ENCODE data around the gene HAUS6. TPM values are rescaled to one million over a fixed set of nuclear protein-coding genes. Genes with fewer than 3 reads are reported as not detected.
A peak's percentile ranks its signal among the peaks of the same experiment; 100 is the strongest.
"Not testable (repeated sequence)": the region's sequence is repeated elsewhere in the genome, so short reads cannot be mapped to it uniquely, and the experiment has no call there.

Gene HAUS6, protein sequence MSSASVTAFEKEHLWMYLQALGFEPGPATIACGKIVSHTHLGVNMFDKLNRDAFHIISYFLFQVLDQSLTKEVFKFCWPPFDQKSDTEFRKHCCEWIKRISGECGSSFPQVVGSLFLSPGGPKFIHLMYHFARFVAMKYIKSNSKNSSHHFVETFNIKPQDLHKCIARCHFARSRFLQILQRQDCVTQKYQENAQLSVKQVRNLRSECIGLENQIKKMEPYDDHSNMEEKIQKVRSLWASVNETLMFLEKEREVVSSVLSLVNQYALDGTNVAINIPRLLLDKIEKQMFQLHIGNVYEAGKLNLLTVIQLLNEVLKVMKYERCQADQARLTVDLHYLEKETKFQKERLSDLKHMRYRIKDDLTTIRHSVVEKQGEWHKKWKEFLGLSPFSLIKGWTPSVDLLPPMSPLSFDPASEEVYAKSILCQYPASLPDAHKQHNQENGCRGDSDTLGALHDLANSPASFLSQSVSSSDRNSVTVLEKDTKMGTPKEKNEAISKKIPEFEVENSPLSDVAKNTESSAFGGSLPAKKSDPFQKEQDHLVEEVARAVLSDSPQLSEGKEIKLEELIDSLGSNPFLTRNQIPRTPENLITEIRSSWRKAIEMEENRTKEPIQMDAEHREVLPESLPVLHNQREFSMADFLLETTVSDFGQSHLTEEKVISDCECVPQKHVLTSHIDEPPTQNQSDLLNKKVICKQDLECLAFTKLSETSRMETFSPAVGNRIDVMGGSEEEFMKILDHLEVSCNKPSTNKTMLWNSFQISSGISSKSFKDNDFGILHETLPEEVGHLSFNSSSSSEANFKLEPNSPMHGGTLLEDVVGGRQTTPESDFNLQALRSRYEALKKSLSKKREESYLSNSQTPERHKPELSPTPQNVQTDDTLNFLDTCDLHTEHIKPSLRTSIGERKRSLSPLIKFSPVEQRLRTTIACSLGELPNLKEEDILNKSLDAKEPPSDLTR
- 36.1 TPM for polyA plus RNA-seq (2013, experiment 1 of 4)
- 39.3 TPM for polyA plus RNA-seq (2013, experiment 2 of 4)
- 29.5 TPM for polyA plus RNA-seq (2013, experiment 3 of 4)
- 30.2 TPM for polyA plus RNA-seq (2013, experiment 4 of 4)

- WGBS, 2 experiments: 10 to 11% methylated on average over 46 of the region's 46 CpGs
- H3K27ac ChIP-seq (ENCODE audit: insufficient read depth, low read depth, low read length, poor library complexity, severe bottlenecking): peak within 1 kb of the TSS; percentile 50
- H3K36me3 ChIP-seq (ENCODE audit: control insufficient read depth, insufficient read depth, low read length): no peaks in the 10 kb centered on the region
- peaks cover 4% of the 10 kb centered on the region for H3K4me1 ChIP-seq (ENCODE audit: control insufficient read depth, insufficient read depth, low read length)
- H3K4me3 ChIP-seq (ENCODE audit: insufficient read depth, low read depth, low read length): peak within 1 kb of the TSS; percentile 91
- H3K27me3 ChIP-seq (ENCODE audit: control insufficient read depth, insufficient read depth, low read length, poor library complexity, severe bottlenecking): no peaks in the 10 kb centered on the region
- no peaks in the 10 kb centered on the region for H3K9me3 ChIP-seq (ENCODE audit: control insufficient read depth, low read length)
Measured at GRCh38 chr9:19102631-19103345, at the start of gene HAUS6. Gene HAUS6 (minus strand): TSS chr9:19102904. CDS start chr9:19102651, 253 bp downstream.

DNA sequence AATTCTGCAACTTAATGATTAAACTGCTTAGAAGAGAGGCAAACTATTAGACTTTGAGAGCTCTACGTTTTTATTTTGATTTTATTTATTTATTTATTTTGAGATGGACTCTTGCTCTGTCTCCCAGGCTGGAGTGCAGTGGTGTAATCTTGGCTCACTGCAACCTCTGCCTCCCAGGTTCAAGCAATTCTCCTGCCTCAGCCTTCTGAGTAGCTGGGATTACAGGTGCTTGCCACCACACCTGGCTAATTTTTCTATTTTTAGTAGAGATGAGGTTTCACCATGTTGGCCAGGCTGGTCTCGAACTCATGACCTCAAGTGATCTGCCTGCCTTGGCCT is 49.4 kb upstream of the HAUS6 start:
- WGBS, 2 experiments: 87 to 94% methylated on average over 1 to 2 of the region's 2 CpGs
- not testable (repeated sequence) for H3K9me3 ChIP-seq (ENCODE audit: control insufficient read depth, low read length); H3K4me3 ChIP-seq (ENCODE audit: insufficient read depth, low read depth, low read length); H3K36me3 ChIP-seq (ENCODE audit: control insufficient read depth, insufficient read depth, low read length); H3K27ac ChIP-seq (ENCODE audit: insufficient read depth, low read depth, low read length, poor library complexity, severe bottlenecking); H3K27me3 ChIP-seq (ENCODE audit: control insufficient read depth, insufficient read depth, low read length, poor library complexity, severe bottlenecking); H3K4me1 ChIP-seq (ENCODE audit: control insufficient read depth, insufficient read depth, low read length)

DNA sequence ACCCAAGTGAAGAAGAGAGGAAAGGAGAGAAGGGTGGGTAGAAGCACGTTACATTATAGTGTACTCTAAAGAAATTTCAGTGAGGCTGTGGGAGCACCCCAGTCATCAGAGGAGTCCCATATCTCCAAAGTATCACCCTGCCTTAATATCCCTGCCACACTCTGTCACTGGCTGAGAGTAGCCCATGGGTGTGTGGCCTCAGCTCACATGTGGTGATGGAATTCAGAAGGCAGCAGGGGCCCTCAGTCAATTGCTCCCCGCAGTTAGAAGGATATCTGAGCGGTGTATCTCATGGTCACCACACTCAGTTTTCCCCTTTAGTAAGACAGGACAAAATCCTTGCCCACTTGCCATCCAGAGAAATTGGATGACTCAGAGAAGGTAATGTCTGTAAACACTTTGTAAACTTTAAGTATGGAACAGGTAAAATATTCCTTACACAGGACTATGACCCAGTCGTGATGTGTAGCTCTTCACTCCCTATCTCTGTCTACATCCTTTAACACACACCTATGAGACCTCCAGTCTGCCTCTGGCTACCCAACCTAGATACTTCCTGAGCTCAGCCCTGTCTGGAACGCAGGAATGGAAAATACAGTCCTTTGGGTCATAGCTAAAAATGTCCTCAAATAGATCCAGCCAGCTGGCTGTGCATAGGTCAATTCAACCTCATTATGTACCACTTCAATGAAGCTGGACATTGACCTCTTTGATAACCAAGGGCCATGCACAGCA is 48.9 kb upstream of the HAUS6 start:
- Histone ChIP-seq H3K27ac (ENCODE audit: insufficient read depth, low read depth, low read length, poor library complexity, severe bottlenecking) (no peak overlapping the region), H3K4me3 (ENCODE audit: insufficient read depth, low read depth, low read length) (no peak overlapping the region), H3K27me3 (ENCODE audit: control insufficient read depth, insufficient read depth, low read length, poor library complexity, severe bottlenecking) (no peaks in the 10 kb centered on the region), H3K9me3 (ENCODE audit: control insufficient read depth, low read length) (no peaks in the 10 kb centered on the region), H3K36me3 (ENCODE audit: control insufficient read depth, insufficient read depth, low read length) (no peaks in the 10 kb centered on the region), H3K4me1 (ENCODE audit: control insufficient read depth, insufficient read depth, low read length) (no peaks in the 10 kb centered on the region)
- 68 to 70% methylated on average over 5 of the region's 5 CpGs for WGBS, 2 experiments

DNA sequence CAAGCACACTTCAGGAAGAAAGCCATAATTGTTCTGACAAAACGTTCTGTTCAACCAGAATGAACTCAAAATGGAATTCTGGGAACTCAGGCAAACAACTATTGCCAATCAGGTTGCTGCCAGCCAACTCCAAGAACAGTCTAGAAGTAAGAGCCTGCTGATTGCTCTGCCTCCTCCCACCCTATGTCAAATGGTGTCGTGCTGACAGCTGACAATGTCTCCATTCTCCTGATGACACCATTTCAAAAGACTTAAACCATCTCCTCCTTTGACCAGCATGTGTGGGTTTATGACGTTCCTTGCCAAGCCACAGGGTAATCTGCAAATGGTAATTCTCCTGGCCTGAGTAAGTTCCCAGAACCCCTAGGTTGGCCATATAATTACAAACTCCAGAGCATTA is 46.5 kb upstream of the HAUS6 start:
- Histone ChIP-seq H3K36me3 (ENCODE audit: control insufficient read depth, insufficient read depth, low read length) (no peaks in the 10 kb centered on the region), H3K9me3 (ENCODE audit: control insufficient read depth, low read length) (no peaks in the 10 kb centered on the region), H3K27me3 (ENCODE audit: control insufficient read depth, insufficient read depth, low read length, poor library complexity, severe bottlenecking) (no peaks in the 10 kb centered on the region), H3K4me3 (ENCODE audit: insufficient read depth, low read depth, low read length) (no peak overlapping the region), H3K27ac (ENCODE audit: insufficient read depth, low read depth, low read length, poor library complexity, severe bottlenecking) (no peak overlapping the region), H3K4me1 (ENCODE audit: control insufficient read depth, insufficient read depth, low read length) (no peaks in the 10 kb centered on the region)
- WGBS, 2 experiments: 74 to 77% methylated on average over 3 of the region's 3 CpGs

- Histone ChIP-seq H3K4me1 (ENCODE audit: control insufficient read depth, insufficient read depth, low read length) (no peaks in the 10 kb centered on the region), H3K4me3 (ENCODE audit: insufficient read depth, low read depth, low read length) (no peak overlapping the region), H3K27me3 (ENCODE audit: control insufficient read depth, insufficient read depth, low read length, poor library complexity, severe bottlenecking) (no peaks in the 10 kb centered on the region), H3K9me3 (ENCODE audit: control insufficient read depth, low read length) (no peaks in the 10 kb centered on the region), H3K27ac (ENCODE audit: insufficient read depth, low read depth, low read length, poor library complexity, severe bottlenecking) (no peak overlapping the region), H3K36me3 (ENCODE audit: control insufficient read depth, insufficient read depth, low read length) (no peaks in the 10 kb centered on the region)
- 93 to 95% methylated on average over 5 of the region's 5 CpGs for WGBS, 2 experiments
Measured at GRCh38 chr9:19148187-19148586, 45.5 kb upstream of the HAUS6 start.

- WGBS, 2 experiments: 91 to 93% methylated on average over 6 of the region's 7 CpGs
- Histone ChIP-seq H3K27me3 (ENCODE audit: control insufficient read depth, insufficient read depth, low read length, poor library complexity, severe bottlenecking) (no peaks in the 10 kb centered on the region), H3K4me3 (ENCODE audit: insufficient read depth, low read depth, low read length) (no peak overlapping the region), H3K4me1 (ENCODE audit: control insufficient read depth, insufficient read depth, low read length) (no peaks in the 10 kb centered on the region), H3K9me3 (ENCODE audit: control insufficient read depth, low read length) (no peaks in the 10 kb centered on the region), H3K27ac (ENCODE audit: insufficient read depth, low read depth, low read length, poor library complexity, severe bottlenecking) (no peak overlapping the region), H3K36me3 (ENCODE audit: control insufficient read depth, insufficient read depth, low read length) (no peaks in the 10 kb centered on the region)
Measured at GRCh38 chr9:19146441-19147024, 43.8 kb upstream of the HAUS6 start.

DNA sequence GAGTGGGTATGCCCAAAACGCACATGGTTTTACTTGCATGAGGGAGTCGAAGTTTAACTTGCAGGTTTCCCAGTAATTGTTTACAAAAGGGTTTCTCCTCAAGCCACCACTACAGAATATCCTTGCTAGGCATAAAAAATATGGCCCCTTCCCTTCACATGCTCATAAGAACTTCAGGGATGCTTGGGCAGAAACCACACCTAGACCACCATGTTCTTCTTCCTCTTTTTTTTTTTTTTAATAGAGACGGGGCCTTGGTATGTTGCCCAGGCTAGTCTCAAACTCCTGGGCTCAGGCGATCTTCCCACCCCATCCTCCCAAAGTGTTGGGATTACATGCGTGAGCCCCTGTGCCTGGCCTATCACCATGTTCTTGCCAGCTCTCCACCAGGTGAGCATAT is 43.2 kb upstream of the HAUS6 start:
- Histone ChIP-seq H3K4me3 (ENCODE audit: insufficient read depth, low read depth, low read length) (no peak overlapping the region), H3K9me3 (ENCODE audit: control insufficient read depth, low read length) (no peaks in the 10 kb centered on the region), H3K27me3 (ENCODE audit: control insufficient read depth, insufficient read depth, low read length, poor library complexity, severe bottlenecking) (no peaks in the 10 kb centered on the region), H3K36me3 (ENCODE audit: control insufficient read depth, insufficient read depth, low read length) (no peaks in the 10 kb centered on the region), H3K4me1 (ENCODE audit: control insufficient read depth, insufficient read depth, low read length) (no peaks in the 10 kb centered on the region), H3K27ac (ENCODE audit: insufficient read depth, low read depth, low read length, poor library complexity, severe bottlenecking) (no peak overlapping the region)
- 92 to 96% methylated on average over 5 of the region's 5 CpGs for WGBS, 2 experiments

DNA sequence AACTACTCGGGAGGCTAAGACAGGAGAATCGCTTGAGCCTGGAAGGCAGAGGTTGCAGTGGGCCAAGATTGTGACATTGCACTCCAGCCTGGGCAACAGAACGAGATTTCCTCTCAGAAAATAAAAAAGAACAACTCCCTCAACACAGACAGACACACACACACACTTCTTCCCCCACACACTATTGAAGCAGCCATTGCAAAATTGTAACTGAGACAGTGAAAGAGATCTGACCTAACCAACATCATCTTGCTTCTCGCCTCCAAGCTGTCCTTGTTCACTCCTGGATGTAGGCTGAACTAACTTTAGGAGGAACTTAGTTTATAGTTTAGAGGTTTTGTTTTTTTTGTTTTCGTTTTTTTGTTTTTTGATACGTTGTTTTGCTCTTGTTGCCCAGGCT is 37.6 kb upstream of the HAUS6 start:
- Histone ChIP-seq H3K4me3 (ENCODE audit: insufficient read depth, low read depth, low read length) (no peak overlapping the region), H3K36me3 (ENCODE audit: control insufficient read depth, insufficient read depth, low read length) (no peaks in the 10 kb centered on the region), H3K9me3 (ENCODE audit: control insufficient read depth, low read length) (no peaks in the 10 kb centered on the region), H3K27ac (ENCODE audit: insufficient read depth, low read depth, low read length, poor library complexity, severe bottlenecking) (no peak overlapping the region), H3K4me1 (ENCODE audit: control insufficient read depth, insufficient read depth, low read length) (no peaks in the 10 kb centered on the region), H3K27me3 (ENCODE audit: control insufficient read depth, insufficient read depth, low read length, poor library complexity, severe bottlenecking) (no peaks in the 10 kb centered on the region)
- 89 to 92% methylated on average over 6 of the region's 6 CpGs for WGBS, 2 experiments

DNA sequence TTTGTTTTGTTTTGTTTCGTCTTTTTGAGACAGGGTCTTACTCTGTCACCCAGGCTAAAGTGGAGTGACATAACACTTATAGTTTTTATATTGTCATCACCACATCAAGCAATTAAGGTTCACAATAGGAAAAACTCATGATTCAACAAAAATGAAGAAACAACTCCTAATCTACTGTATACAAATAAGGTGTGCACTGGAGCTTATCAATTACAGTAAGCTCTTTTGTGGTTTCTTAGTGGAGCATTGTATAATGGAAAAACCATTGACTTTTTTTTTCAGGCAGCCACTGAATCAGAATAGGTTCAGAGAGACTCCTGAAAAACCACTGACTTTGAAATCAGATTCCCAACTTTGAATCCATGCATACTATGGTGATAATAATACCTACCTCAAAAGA is 35.4 kb upstream of the HAUS6 start:
- H3K4me3 ChIP-seq (ENCODE audit: insufficient read depth, low read depth, low read length): no peak overlapping the region
- no peaks in the 10 kb centered on the region for H3K4me1 ChIP-seq (ENCODE audit: control insufficient read depth, insufficient read depth, low read length)
- H3K36me3 ChIP-seq (ENCODE audit: control insufficient read depth, insufficient read depth, low read length): no peaks in the 10 kb centered on the region
- no peaks in the 10 kb centered on the region for H3K27me3 ChIP-seq (ENCODE audit: control insufficient read depth, insufficient read depth, low read length, poor library complexity, severe bottlenecking)
- 91 to 100% methylated on average over 1 of the region's 1 CpG for WGBS, 2 experiments
- H3K9me3 ChIP-seq (ENCODE audit: control insufficient read depth, low read length): no peaks in the 10 kb centered on the region
- no peak overlapping the region for H3K27ac ChIP-seq (ENCODE audit: insufficient read depth, low read depth, low read length, poor library complexity, severe bottlenecking)
